ENCODE data around the gene SDHB. TPM values are rescaled to one million over a fixed set of nuclear protein-coding genes. Genes with fewer than 3 reads are reported as not detected.
A peak's percentile ranks its signal among the peaks of the same experiment; 100 is the strongest.

SDHB gene
- total RNA-seq, 1 experiment from 2014 or later: 212 TPM

DNA sequence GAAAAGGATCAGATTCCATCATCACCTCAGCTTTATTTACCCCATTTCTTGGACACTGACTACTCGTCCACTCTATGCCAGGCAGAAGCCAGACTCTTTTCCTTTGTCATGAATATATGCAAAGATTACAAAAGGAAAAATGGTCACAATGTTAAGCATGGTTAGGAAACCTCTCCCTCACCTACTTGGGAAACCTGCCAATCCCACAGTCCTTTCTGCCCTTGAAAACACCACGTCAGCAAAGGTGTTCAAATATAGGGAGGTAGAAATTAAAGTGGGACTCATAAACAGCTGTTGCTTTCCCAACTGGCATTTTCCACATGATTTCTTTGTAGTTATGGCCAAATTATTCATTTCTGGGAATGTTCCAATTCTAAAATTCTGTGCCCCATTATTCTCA lies 25.9 kb downstream of the SDHB start:
- in situ Hi-C loops (cut with HindIII; ENCODE audit: low pct_unique_long_range_greater_than_20kb, low sequenced_read_pairs): no loop called here
- Histone ChIP-seq H3K9me3 (ENCODE audit: control insufficient read depth, insufficient read depth, low read depth, low read length) (no peaks in the 10 kb centered on the region), H3K27ac (ENCODE audit: low read length) (no peak overlapping the region), H3K4me3 (ENCODE audit: low read depth in 2 of 2, low read length in 2 of 2) (no peak overlapping the region), H3K4me1 (ENCODE audit: control insufficient read depth, insufficient read depth, low read length) (no peaks in the 10 kb centered on the region), H3K27me3 (ENCODE audit: control insufficient read depth, insufficient read depth, low read length) (no peaks in the 10 kb centered on the region), H3K36me3 (ENCODE audit: control insufficient read depth, insufficient read depth, low read length) (peaks cover 33% of the 10 kb centered on the region)
- ATAC-seq (no peak), DNase-seq (ENCODE audit: low read depth, low spot score) (no peak)
- intact Hi-C loops (cut with micrococcal nuclease; ENCODE audit: unreplicated experiment): no loop called here
- TF ChIP-seq POLR2AphosphoS5 (IDR thresholded peaks at IDR 0.05; ENCODE audit: low read depth, low read length) (no peak), TCF7L2 (IDR thresholded peaks at IDR 0.05; ENCODE audit: low read depth, low read length) (no peak), SIN3A (IDR thresholded peaks at IDR 0.05; ENCODE audit: borderline replicate concordance, insufficient read depth, low read depth, low read length) (no peak)
- TF ChIP-seq, protein P1, sequence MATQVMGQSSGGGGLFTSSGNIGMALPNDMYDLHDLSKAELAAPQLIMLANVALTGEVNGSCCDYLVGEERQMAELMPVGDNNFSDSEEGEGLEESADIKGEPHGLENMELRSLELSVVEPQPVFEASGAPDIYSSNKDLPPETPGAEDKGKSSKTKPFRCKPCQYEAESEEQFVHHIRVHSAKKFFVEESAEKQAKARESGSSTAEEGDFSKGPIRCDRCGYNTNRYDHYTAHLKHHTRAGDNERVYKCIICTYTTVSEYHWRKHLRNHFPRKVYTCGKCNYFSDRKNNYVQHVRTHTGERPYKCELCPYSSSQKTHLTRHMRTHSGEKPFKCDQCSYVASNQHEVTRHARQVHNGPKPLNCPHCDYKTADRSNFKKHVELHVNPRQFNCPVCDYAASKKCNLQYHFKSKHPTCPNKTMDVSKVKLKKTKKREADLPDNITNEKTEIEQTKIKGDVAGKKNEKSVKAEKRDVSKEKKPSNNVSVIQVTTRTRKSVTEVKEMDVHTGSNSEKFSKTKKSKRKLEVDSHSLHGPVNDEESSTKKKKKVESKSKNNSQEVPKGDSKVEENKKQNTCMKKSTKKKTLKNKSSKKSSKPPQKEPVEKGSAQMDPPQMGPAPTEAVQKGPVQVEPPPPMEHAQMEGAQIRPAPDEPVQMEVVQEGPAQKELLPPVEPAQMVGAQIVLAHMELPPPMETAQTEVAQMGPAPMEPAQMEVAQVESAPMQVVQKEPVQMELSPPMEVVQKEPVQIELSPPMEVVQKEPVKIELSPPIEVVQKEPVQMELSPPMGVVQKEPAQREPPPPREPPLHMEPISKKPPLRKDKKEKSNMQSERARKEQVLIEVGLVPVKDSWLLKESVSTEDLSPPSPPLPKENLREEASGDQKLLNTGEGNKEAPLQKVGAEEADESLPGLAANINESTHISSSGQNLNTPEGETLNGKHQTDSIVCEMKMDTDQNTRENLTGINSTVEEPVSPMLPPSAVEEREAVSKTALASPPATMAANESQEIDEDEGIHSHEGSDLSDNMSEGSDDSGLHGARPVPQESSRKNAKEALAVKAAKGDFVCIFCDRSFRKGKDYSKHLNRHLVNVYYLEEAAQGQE (IDR thresholded peaks at IDR 0.05; ENCODE audit: insufficient read depth in 1 of 2, low read depth in 2 of 2, low read length in 1 of 2): no peak
- TF ChIP-seq, protein P2, sequence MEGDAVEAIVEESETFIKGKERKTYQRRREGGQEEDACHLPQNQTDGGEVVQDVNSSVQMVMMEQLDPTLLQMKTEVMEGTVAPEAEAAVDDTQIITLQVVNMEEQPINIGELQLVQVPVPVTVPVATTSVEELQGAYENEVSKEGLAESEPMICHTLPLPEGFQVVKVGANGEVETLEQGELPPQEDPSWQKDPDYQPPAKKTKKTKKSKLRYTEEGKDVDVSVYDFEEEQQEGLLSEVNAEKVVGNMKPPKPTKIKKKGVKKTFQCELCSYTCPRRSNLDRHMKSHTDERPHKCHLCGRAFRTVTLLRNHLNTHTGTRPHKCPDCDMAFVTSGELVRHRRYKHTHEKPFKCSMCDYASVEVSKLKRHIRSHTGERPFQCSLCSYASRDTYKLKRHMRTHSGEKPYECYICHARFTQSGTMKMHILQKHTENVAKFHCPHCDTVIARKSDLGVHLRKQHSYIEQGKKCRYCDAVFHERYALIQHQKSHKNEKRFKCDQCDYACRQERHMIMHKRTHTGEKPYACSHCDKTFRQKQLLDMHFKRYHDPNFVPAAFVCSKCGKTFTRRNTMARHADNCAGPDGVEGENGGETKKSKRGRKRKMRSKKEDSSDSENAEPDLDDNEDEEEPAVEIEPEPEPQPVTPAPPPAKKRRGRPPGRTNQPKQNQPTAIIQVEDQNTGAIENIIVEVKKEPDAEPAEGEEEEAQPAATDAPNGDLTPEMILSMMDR (IDR thresholded peaks at IDR 0.05): no peak
- ChIA-PET POLR2A (no interaction called here), CTCF (no interaction called here)
- no TSS peak for BruUV-seq (replicated peaks)

DNA sequence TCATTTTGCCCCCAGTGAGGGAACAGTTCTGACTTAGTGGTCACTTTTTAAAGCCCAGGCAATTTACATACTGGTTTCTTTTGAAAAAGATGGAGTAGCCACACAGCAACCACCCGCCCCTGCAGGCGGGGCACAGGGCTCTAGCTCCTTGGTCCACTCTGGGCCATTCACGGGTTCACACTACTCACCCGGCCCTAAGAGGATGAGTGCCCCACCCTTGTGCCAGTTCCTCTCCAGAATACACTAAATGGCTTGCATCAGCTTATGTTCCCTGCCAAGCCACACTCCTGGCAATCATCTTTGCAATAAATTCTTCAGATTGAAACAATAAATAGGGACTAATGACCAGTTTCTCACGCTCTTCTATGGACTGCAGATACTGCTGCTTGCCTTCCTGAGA lies 26.4 kb downstream of the SDHB start:
- in situ Hi-C loops (cut with HindIII; ENCODE audit: low pct_unique_long_range_greater_than_20kb, low sequenced_read_pairs) (no loop called here), intact Hi-C loops (cut with micrococcal nuclease; ENCODE audit: unreplicated experiment) (no loop called here)
- BruUV-seq (replicated peaks): no TSS peak
- ATAC-seq: peak; percentile 48; the same call in 1 of the 2 replicates
- POLR2A ChIA-PET: no interaction called here
- H3K36me3 ChIP-seq (ENCODE audit: control insufficient read depth, insufficient read depth, low read length): peaks cover 31% of the 10 kb centered on the region
- CTCF ChIA-PET: no interaction called here
- H3K27me3 ChIP-seq (ENCODE audit: control insufficient read depth, insufficient read depth, low read length): no peaks in the 10 kb centered on the region
- H3K9me3 ChIP-seq (ENCODE audit: control insufficient read depth, insufficient read depth, low read depth, low read length): no peaks in the 10 kb centered on the region
- H3K4me3 ChIP-seq (ENCODE audit: low read depth in 2 of 2, low read length in 2 of 2): no peak overlapping the region
- no peak for TF ChIP-seq SIN3A (IDR thresholded peaks at IDR 0.05; ENCODE audit: borderline replicate concordance, insufficient read depth, low read depth, low read length)
- no peaks in the 10 kb centered on the region for H3K4me1 ChIP-seq (ENCODE audit: control insufficient read depth, insufficient read depth, low read length)
- no peak overlapping the region for H3K27ac ChIP-seq (ENCODE audit: low read length)
- no peak for DNase-seq (ENCODE audit: low read depth, low spot score)

DNA sequence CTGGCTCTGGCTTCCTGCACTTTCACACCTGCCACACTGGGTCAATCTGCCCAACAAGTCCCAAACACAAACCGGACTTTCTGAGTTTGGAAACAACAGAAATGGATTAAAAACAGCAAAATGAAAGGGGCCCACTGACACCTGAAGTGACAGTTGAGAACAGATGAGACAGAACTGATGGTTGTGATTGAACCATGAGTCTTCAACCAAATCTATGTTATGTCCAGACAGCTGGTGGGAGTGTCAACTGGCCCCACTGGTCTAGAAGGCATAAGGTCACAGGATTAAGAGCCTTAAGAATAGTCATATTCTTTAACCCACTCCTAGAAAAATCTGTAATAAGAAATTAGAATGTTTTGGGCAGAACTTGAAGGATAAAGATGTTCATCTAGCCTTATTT lies 29.1 kb downstream of the SDHB start:
- peaks cover 40% of the 10 kb centered on the region for H3K36me3 ChIP-seq (ENCODE audit: control insufficient read depth, insufficient read depth, low read length)

More for the DNA sequence above, 29.1 kb downstream of the SDHB start:
- ATAC-seq (no peak), DNase-seq (ENCODE audit: low read depth, low spot score) (no peak)
- CTCF ChIA-PET: no interaction called here
- intact Hi-C loops (cut with micrococcal nuclease; ENCODE audit: unreplicated experiment) (no loop called here), in situ Hi-C loops (cut with HindIII; ENCODE audit: low pct_unique_long_range_greater_than_20kb, low sequenced_read_pairs) (no loop called here)
- POLR2A ChIA-PET: no interaction called here
- no TSS peak for BruUV-seq (replicated peaks)
- H3K4me1 ChIP-seq (ENCODE audit: control insufficient read depth, insufficient read depth, low read length): no peaks in the 10 kb centered on the region
- TF ChIP-seq, protein P1 (IDR thresholded peaks at IDR 0.05; ENCODE audit: insufficient read depth in 1 of 2, low read depth in 2 of 2, low read length in 1 of 2): no peak
- TF ChIP-seq TCF7L2 (IDR thresholded peaks at IDR 0.05; ENCODE audit: low read depth, low read length) (no peak), POLR2AphosphoS5 (IDR thresholded peaks at IDR 0.05; ENCODE audit: low read depth, low read length) (no peak), SIN3A (IDR thresholded peaks at IDR 0.05; ENCODE audit: borderline replicate concordance, insufficient read depth, low read depth, low read length) (no peak)
- TF ChIP-seq, protein P2 (IDR thresholded peaks at IDR 0.05): no peak
- no peaks in the 10 kb centered on the region for H3K27me3 ChIP-seq (ENCODE audit: control insufficient read depth, insufficient read depth, low read length)
- no peak overlapping the region for H3K4me3 ChIP-seq (ENCODE audit: low read depth in 2 of 2, low read length in 2 of 2)
- H3K27ac ChIP-seq (ENCODE audit: low read length): no peak overlapping the region
- H3K9me3 ChIP-seq (ENCODE audit: control insufficient read depth, insufficient read depth, low read depth, low read length): no peaks in the 10 kb centered on the region
